GM18868 (cell line): ENCODE data around the gene DCAF11.

ENCODE experiments used
- ATAC-seq: cut with Tn5 transposase; IDR thresholded peaks from one replicate; pipeline ENCODE4 v1.9.1; 2021; ENCODE audit warnings: mild to moderate bottlenecking, moderate library complexity; ENCODE audit not compliant: unreplicated experiment

Gene DCAF11

GRCh38 chr14:24156840-24157239 is 42.3 kb downstream of the DCAF11 start:
- ATAC-seq, result no peak

GRCh38 chr14:24157331-24157730 is 42.8 kb downstream of the DCAF11 start:
- no peak for ATAC-seq

- no peak for ATAC-seq
These were observed 45.4 kb downstream of the DCAF11 start for GRCh38 chr14:24159777-24160498.

- no peak for ATAC-seq
These were observed 45.9 kb downstream of the DCAF11 start for GRCh38 chr14:24160499-24160849.

GRCh38 chr14:24160850-24161804 is 46.5 kb downstream of the DCAF11 start, which contains the start of gene IRF9:
Gene IRF9 (plus strand): TSS chr14:24161265. CDS start chr14:24162145, 880 bp downstream.
- peak; percentile 72 for ATAC-seq

- no peak for ATAC-seq
These were observed 47.5 kb downstream of the DCAF11 start for GRCh38 chr14:24162093-24162492.

- ATAC-seq, result no peak
These were observed 50.0 kb downstream of the DCAF11 start for GRCh38 chr14:24164518-24164991.

GRCh38 chr14:24165785-24166184 is 51.2 kb downstream of the DCAF11 start:
- ATAC-seq, result no peak

GRCh38 chr14:24167469-24168114 is 53.0 kb downstream of the DCAF11 start:
- ATAC-seq, result no peak

- peak; percentile 88 for ATAC-seq
These were observed 57.1 kb downstream of the DCAF11 start, which contains the start of gene REC8 for GRCh38 chr14:24171422-24172260. Gene REC8 (plus strand): TSS chr14:24172080. CDS start chr14:24172553, 473 bp downstream.

GRCh38 chr14:24172261-24172860 is 57.8 kb downstream of the DCAF11 start:
- no peak for ATAC-seq

GRCh38 chr14:24172871-24173281 is 58.3 kb downstream of the DCAF11 start:
- ATAC-seq, result no peak
